ENCODE data around the gene PDE4B. TPM values are rescaled to one million over a fixed set of nuclear protein-coding genes. Genes with fewer than 3 reads are reported as not detected.
"Not testable (repeated sequence)": the region's sequence is repeated elsewhere in the genome, so short reads cannot be mapped to it uniquely, and the experiment has no call there.

Gene PDE4B
- total and polyA plus RNA-seq, 7 donors = 4.1 to 191 (median 16.3) TPM

DNA sequence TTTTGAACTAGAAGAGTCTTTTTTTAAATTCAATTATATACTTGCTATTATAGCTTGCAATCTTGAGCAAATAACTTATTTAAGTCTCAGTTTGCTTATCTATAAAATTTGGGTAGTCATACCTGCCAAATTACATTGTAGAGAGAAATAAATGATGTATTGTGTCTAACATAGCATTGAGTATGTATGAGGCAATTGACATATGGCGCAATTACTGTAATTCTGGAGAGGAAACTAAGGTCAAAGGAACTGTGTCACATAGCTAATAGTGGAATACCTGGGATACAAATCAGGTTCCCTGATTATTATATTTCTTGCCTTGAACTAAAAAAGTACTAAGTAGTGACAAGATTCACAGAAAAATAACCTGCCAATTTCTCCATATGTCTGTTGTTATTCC, 302.5 kb downstream of the PDE4B start:
- no peak overlapping the region for H3K4me3 ChIP-seq
- intact Hi-C loops (cut with DNase I) = no loop called here
- no peaks in the 10 kb centered on the region for H3K36me3 ChIP-seq (ENCODE audit: insufficient read depth in 1 of 2, low read depth in 1 of 2)
- TF ChIP-seq, protein P1, sequence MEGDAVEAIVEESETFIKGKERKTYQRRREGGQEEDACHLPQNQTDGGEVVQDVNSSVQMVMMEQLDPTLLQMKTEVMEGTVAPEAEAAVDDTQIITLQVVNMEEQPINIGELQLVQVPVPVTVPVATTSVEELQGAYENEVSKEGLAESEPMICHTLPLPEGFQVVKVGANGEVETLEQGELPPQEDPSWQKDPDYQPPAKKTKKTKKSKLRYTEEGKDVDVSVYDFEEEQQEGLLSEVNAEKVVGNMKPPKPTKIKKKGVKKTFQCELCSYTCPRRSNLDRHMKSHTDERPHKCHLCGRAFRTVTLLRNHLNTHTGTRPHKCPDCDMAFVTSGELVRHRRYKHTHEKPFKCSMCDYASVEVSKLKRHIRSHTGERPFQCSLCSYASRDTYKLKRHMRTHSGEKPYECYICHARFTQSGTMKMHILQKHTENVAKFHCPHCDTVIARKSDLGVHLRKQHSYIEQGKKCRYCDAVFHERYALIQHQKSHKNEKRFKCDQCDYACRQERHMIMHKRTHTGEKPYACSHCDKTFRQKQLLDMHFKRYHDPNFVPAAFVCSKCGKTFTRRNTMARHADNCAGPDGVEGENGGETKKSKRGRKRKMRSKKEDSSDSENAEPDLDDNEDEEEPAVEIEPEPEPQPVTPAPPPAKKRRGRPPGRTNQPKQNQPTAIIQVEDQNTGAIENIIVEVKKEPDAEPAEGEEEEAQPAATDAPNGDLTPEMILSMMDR (IDR thresholded peaks at IDR 0.05) = no peak
- no peaks in the 10 kb centered on the region for H3K4me1 ChIP-seq
- DNase-seq (no peak), ATAC-seq (no peak)
- H3K27me3 ChIP-seq (ENCODE audit: insufficient read depth in 3 of 3, low read length in 2 of 3) = no peaks in the 10 kb centered on the region
- no peak overlapping the region for H3K27ac ChIP-seq
- no peaks in the 10 kb centered on the region for H3K9me3 ChIP-seq
- 85 to 97% (median 93%) methylated on average over 1 of the region's 1 CpG for WGBS, 3 donors

DNA sequence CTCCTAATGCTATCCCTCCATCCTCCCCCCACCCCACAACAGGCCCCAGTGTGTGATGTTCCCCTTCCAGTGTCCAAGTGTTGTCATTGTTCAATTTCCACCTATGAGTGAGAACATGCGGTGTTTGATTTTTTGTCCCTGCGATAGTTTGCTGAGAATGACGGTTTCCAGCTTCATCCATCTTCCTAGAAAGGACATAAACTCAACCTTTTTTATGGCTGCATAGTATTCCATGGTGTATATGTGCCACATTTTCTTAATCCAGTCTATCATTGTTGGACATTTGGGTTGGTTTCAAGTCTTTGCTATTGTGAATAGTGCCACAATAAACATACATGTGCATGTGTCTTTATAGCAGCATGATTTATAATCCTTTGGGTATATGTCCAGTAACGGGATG, 308.3 kb downstream of the PDE4B start:
- ATAC-seq; H3K4me3 ChIP-seq; intact Hi-C loops (cut with DNase I); DNase-seq; H3K27ac ChIP-seq; H3K36me3 ChIP-seq (ENCODE audit: insufficient read depth in 1 of 2, low read depth in 1 of 2); H3K9me3 ChIP-seq; H3K27me3 ChIP-seq (ENCODE audit: insufficient read depth in 3 of 3, low read length in 2 of 3); H3K4me1 ChIP-seq: not testable (repeated sequence)
- 91 to 93% (median 92%) methylated on average over 3 of the region's 4 CpGs for WGBS, 3 donors

DNA sequence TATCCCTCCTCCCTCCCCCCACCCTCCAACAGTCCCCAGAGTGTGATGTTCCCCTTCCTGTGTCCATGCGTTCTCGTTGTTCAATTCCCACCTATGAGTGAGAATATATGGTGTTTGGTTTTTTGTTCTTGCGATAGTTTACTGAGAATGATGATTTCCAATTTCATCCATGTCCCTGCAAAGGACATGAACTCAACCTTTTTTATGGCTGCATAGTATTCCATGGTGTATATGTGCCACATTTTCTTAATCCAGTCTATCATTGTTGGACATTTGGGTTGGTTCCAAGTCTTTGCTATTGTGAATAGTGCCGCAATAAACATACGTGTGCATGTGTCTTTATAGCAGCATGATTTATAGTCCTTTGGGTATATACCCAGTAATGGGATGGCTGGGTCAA, 311.4 kb downstream of the PDE4B start:
- 84 to 91% (median 87%) methylated on average over 3 of the region's 5 CpGs for WGBS, 3 donors
- intact Hi-C loops (cut with DNase I) = not testable (repeated sequence)

DNA sequence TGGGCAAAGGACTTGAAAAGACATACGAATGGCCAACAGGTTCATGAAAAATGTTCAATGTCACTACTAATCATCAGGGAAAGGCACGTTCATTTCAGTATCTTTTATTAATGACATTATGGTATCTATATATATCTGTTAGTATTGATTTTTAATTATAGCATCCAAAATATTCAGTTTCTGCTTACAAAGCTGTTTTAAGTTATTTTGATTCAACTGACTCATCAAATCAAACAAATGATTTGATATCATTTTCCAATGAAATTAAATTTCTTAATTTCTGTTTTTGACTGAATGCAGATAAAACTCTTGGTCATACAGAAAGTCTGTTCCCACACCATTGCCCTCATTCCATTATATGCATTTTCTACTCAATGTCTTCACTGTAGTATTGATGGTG, 315.9 kb downstream of the PDE4B start:
- no peak overlapping the region for H3K4me3 ChIP-seq
- 82 to 89% (median 84%) methylated on average over 2 of the region's 2 CpGs for WGBS, 3 donors
- H3K4me1 ChIP-seq = no peaks in the 10 kb centered on the region
- H3K9me3 ChIP-seq = no peaks in the 10 kb centered on the region
- no peaks in the 10 kb centered on the region for H3K27me3 ChIP-seq (ENCODE audit: insufficient read depth in 3 of 3, low read length in 2 of 3)
- no peaks in the 10 kb centered on the region for H3K36me3 ChIP-seq (ENCODE audit: insufficient read depth in 1 of 2, low read depth in 1 of 2)
- ATAC-seq (no peak), DNase-seq (no peak)
- intact Hi-C loops (cut with DNase I) = no loop called here
- TF ChIP-seq, protein P1 (IDR thresholded peaks at IDR 0.05) = no peak
- H3K27ac ChIP-seq = no peak overlapping the region

More for the DNA sequence above, 311.4 kb downstream of the PDE4B start:
- H3K36me3 ChIP-seq (ENCODE audit: insufficient read depth in 1 of 2, low read depth in 1 of 2); DNase-seq; H3K27ac ChIP-seq; H3K27me3 ChIP-seq (ENCODE audit: insufficient read depth in 3 of 3, low read length in 2 of 3); H3K4me1 ChIP-seq; H3K4me3 ChIP-seq; H3K9me3 ChIP-seq; ATAC-seq: not testable (repeated sequence)

DNA sequence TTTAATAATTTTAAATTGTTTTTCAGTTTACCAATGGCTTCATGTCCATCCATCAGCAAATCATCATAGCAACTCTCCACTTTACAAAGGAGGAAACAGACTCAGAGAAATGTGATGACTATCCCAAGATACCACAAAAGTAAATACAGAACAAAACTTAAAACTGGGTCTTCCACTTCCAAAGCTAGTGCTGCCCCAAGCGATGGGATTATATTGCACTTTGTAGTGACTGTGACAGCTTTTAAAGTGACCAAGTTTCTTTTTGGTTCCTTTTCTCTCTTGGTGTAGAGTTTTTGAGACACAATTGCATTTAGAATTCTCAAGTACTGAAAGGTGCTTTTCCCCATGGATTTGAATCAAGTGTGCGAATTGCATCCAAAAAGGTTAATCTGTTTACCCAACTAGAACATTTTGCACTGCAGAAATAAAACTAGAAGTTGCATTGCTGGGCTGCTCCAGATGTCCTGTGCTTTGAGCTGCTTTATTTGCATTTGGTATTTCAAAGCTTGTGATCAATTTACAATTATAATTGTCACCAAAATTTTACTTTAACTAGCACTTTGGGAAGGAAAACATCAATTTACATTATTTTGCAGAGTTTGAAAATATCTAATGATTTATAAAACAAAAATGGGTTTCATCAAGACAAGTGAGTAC, 320.2 kb downstream of the PDE4B start:
- 56 to 66% (median 58%) methylated on average over 2 of the region's 2 CpGs for WGBS, 3 donors
- DNase-seq (no peak), ATAC-seq (no peak)
- Histone ChIP-seq H3K9me3 (no peaks in the 10 kb centered on the region), H3K4me3 (no peak overlapping the region), H3K36me3 (ENCODE audit: insufficient read depth in 1 of 2, low read depth in 1 of 2) (no peaks in the 10 kb centered on the region), H3K4me1 (no peaks in the 10 kb centered on the region), H3K27ac (no peak overlapping the region), H3K27me3 (ENCODE audit: insufficient read depth in 3 of 3, low read length in 2 of 3) (no peaks in the 10 kb centered on the region)
- intact Hi-C loops (cut with DNase I) = no loop called here
- TF ChIP-seq, protein P1 (IDR thresholded peaks at IDR 0.05) = no peak

DNA sequence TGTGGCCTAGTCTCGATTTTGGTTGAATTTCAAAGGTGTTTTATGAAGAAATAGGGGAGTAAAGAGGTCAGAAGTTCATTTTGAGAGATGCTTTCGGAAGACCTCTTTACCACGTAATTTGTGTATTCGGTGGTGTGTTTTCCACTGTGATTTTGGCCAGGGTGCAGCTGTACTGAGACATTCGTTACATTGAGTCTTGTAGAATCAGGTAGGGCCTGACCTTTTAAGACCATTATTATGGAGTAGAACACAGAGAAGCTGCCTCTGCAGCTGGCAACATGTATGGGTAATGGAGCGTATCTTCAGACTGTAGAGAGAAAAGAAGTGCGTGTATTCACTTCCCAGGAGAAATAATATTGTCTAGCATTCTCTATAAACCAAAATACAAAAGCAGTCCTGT, 326.5 kb downstream of the PDE4B start:
- H3K36me3 ChIP-seq (ENCODE audit: insufficient read depth in 1 of 2, low read depth in 1 of 2) = no peaks in the 10 kb centered on the region
- intact Hi-C loops (cut with DNase I) = no loop called here
- no peak for DNase-seq
- no peak for ATAC-seq
- no peak overlapping the region for H3K27ac ChIP-seq
- TF ChIP-seq, protein P1 (IDR thresholded peaks at IDR 0.05) = no peak
- no peaks in the 10 kb centered on the region for H3K4me1 ChIP-seq
- H3K27me3 ChIP-seq (ENCODE audit: insufficient read depth in 3 of 3, low read length in 2 of 3) = no peaks in the 10 kb centered on the region
- 76 to 80% (median 78%) methylated on average over 7 of the region's 7 CpGs for WGBS, 3 donors
- H3K9me3 ChIP-seq = no peaks in the 10 kb centered on the region
- H3K4me3 ChIP-seq = no peak overlapping the region

Data from psoas muscle (tissue), 8 donors.